Skeletal muscle satellite cell (primary cell): ENCODE measurements around the gene KRT78.

Source experiments
- H3K27me3 ChIP-seq: 2 replicates; pipeline ENCODE4 v1.7.0; 2013; ENCODE audit warnings: low read length; ENCODE audit not compliant: control insufficient read depth, insufficient read depth
- H3K36me3 ChIP-seq: 2 replicates; pipeline ENCODE4 v1.7.0; 2013; ENCODE audit warnings: mild to moderate bottlenecking, control low read depth, low read length; ENCODE audit not compliant: insufficient read depth
- H3K4me1 ChIP-seq: 2 replicates; pipeline ENCODE4 v1.7.0; 2013; ENCODE audit warnings: low read length; ENCODE audit not compliant: control insufficient read depth, insufficient read depth
- H3K4me2 ChIP-seq: 2 replicates; pipeline ENCODE4 v1.7.0; 2013; ENCODE audit warnings: mild to moderate bottlenecking, low read length
- H3K4me3 ChIP-seq: 2 replicates; pipeline ENCODE4 v1.7.0; 2013; ENCODE audit warnings: low read length
- H3K9ac ChIP-seq: 2 replicates; pipeline ENCODE4 v1.7.0; 2013; ENCODE audit warnings: mild to moderate bottlenecking, low read depth, low read length, moderate library complexity
- H3K9me3 ChIP-seq: replicated peaks from 2 replicates; pipeline ENCODE4 v1.7.0; 2013; ENCODE audit warnings: mild to moderate bottlenecking, control low read depth, low read length

Gene KRT78

GRCh38 chr12:52878507-52879393, 30.0 kb upstream of the KRT78 start:
- H3K36me3 ChIP-seq: no peaks in the 10 kb centered on the region
- H3K9me3 ChIP-seq: no peaks in the 10 kb centered on the region
- peaks cover 23% of the 10 kb centered on the region for H3K4me1 ChIP-seq
- H3K9ac ChIP-seq: no peak overlapping the region
- peak overlapping the region; percentile 33 for H3K4me3 ChIP-seq
- peak overlapping the region; percentile 76 for H3K4me2 ChIP-seq
- peaks cover 4% of the 10 kb centered on the region for H3K27me3 ChIP-seq

GRCh38 chr12:52877242-52877641, 28.4 kb upstream of the KRT78 start:
- no peaks in the 10 kb centered on the region for H3K36me3 ChIP-seq
- H3K4me1 ChIP-seq: peaks cover 31% of the 10 kb centered on the region
- peaks cover 4% of the 10 kb centered on the region for H3K27me3 ChIP-seq
- H3K9ac ChIP-seq: no peak overlapping the region
- no peak overlapping the region for H3K4me2 ChIP-seq
- no peak overlapping the region for H3K4me3 ChIP-seq
- H3K9me3 ChIP-seq: no peaks in the 10 kb centered on the region

DNA sequence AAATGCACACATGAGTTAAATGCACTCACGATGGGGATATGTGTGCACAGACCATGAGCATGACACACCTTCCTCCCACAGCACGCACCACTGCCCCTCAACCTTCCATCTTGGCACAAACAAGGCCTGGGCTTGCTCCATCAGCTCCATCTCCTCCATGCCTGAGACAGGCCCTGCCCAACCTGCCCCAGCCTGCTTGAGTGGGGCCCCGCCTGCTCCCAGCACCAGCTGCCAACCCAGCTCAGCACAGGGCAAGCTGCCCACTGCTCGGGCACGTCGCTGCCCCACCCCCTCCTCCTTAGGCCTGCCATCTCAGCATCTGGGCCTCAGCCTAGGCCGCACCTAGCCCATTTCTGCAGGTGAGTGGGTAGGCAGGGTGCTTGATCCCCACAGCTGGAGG, 27.6 kb upstream of the KRT78 start:
- peaks cover 3% of the 10 kb centered on the region for H3K27me3 ChIP-seq
- peaks cover 40% of the 10 kb centered on the region for H3K4me1 ChIP-seq
- no peak overlapping the region for H3K4me3 ChIP-seq
- H3K4me2 ChIP-seq: no peak overlapping the region
- no peak overlapping the region for H3K9ac ChIP-seq
- no peaks in the 10 kb centered on the region for H3K9me3 ChIP-seq
- no peaks in the 10 kb centered on the region for H3K36me3 ChIP-seq

DNA sequence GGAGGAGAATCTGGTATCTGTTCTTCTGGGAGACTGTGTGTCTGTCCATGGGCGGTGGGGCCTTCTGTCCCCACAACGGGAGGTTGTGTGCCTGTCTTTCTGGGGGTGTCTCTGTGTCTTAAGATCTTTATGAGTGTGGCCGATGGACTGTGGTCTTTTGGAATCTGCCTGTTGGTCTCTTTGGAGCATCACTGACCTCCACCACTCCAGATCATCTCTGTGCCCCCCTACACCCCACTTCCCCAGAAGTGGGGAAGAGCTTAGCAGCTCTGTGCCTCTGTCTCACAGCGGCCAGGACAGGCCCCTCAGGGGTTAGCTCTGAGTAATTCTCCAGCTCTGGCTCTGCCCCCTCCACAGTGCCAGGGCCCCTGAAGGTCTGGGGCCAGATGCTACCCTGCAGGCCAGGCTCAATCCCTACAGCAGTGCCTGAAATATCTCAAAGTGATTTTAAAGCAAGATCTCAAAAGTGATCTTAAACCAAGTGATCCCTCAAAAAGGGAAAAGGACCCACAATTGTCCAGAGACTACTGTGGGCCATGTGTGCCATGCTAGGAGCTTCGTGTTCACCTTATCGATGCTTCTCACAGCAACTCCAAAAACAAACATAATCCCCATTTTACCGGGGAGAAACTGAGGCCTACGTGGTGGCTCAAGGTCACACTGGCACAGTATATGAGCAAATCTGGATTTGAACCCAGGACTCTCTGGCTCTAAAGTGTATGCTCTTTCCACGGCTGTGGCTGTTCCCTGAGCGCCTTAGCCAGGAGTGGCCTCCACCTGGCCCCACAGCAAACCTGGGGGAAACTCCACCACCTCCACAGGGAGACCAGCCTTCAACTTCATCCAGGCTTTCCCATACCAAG, 26.0 kb upstream of the KRT78 start:
- Histone ChIP-seq H3K4me2 (peak overlapping the region; percentile 91), H3K4me1 (peaks cover 52% of the 10 kb centered on the region), H3K27me3 (no peaks in the 10 kb centered on the region), H3K36me3 (no peaks in the 10 kb centered on the region), H3K4me3 (peak overlapping the region; percentile 65), H3K9me3 (no peaks in the 10 kb centered on the region), H3K9ac (peak overlapping the region; percentile 87)

GRCh38 chr12:52873832-52874572, 25.2 kb upstream of the KRT78 start:
- H3K9ac ChIP-seq: peak overlapping the region; percentile 87
- H3K4me2 ChIP-seq: peak overlapping the region; percentile 91
- no peaks in the 10 kb centered on the region for H3K9me3 ChIP-seq
- H3K4me1 ChIP-seq: peaks cover 45% of the 10 kb centered on the region
- no peaks in the 10 kb centered on the region for H3K27me3 ChIP-seq
- H3K4me3 ChIP-seq: peak overlapping the region; percentile 66
- no peaks in the 10 kb centered on the region for H3K36me3 ChIP-seq

- Histone ChIP-seq H3K27me3 (no peaks in the 10 kb centered on the region), H3K4me3 (peak overlapping the region; percentile 66), H3K9me3 (no peaks in the 10 kb centered on the region), H3K4me1 (peaks cover 44% of the 10 kb centered on the region), H3K36me3 (no peaks in the 10 kb centered on the region), H3K4me2 (peak overlapping the region; percentile 91), H3K9ac (peak overlapping the region; percentile 87)
Measured at GRCh38 chr12:52873513-52873831, 24.7 kb upstream of the KRT78 start.

- H3K9ac ChIP-seq: no peak overlapping the region
- no peak overlapping the region for H3K4me3 ChIP-seq
- H3K27me3 ChIP-seq: no peaks in the 10 kb centered on the region
- no peak overlapping the region for H3K4me2 ChIP-seq
- H3K4me1 ChIP-seq: peaks cover 44% of the 10 kb centered on the region
- H3K36me3 ChIP-seq: no peaks in the 10 kb centered on the region
- no peaks in the 10 kb centered on the region for H3K9me3 ChIP-seq
Measured at GRCh38 chr12:52872644-52873389, 24.0 kb upstream of the KRT78 start.

- Histone ChIP-seq H3K9ac (peak overlapping the region; percentile 56), H3K4me3 (peak overlapping the region; percentile 3), H3K4me2 (peak overlapping the region; percentile 36), H3K9me3 (no peaks in the 10 kb centered on the region), H3K36me3 (no peaks in the 10 kb centered on the region), H3K27me3 (no peaks in the 10 kb centered on the region), H3K4me1 (peaks cover 44% of the 10 kb centered on the region)
Measured at GRCh38 chr12:52871291-52872039, 22.7 kb upstream of the KRT78 start.

- Histone ChIP-seq H3K36me3 (no peaks in the 10 kb centered on the region), H3K4me2 (peak overlapping the region; percentile 36), H3K9ac (peak overlapping the region; percentile 56), H3K4me1 (peaks cover 44% of the 10 kb centered on the region), H3K4me3 (peak overlapping the region; percentile 11), H3K27me3 (no peaks in the 10 kb centered on the region), H3K9me3 (no peaks in the 10 kb centered on the region)
Measured at GRCh38 chr12:52870361-52871290, 21.8 kb upstream of the KRT78 start.
